ENCODE results near the gene DGCR8.

The DGCR8 gene

GRCh38 chr22:20080445-20080775 is 369 bp downstream of the DGCR8 start:
- Histone ChIP-seq H3K9me3 (ENCODE audit: control insufficient read depth, insufficient read depth, low read length) (no peaks in the 10 kb centered on the region), H3K27me3 (ENCODE audit: control insufficient read depth, low read length) (no peaks in the 10 kb centered on the region), H3F3A (ENCODE audit: control insufficient read depth, insufficient read depth) (peaks cover 5% of the 10 kb centered on the region; the same call in 1 of the 2 replicates), H4K20me1 (ENCODE audit: control insufficient read depth, insufficient read depth, low read depth, low read length) (peaks cover 22% of the 10 kb centered on the region; the same call in 1 of the 2 replicates), H3K27ac (ENCODE audit: low read depth, low read length) (peak overlapping the region; percentile 52), H3K79me2 (ENCODE audit: control insufficient read depth, low read length) (peaks cover 56% of the 10 kb centered on the region), H3K9me2 (replicated peaks; ENCODE audit: control insufficient read depth, low read length) (no peaks in the 10 kb centered on the region), H3K4me3 (ENCODE audit: low read length) (peak overlapping the region; percentile 97), H3K4me2 (ENCODE audit: low read length) (peak overlapping the region; percentile 91), H3K4me1 (ENCODE audit: control insufficient read depth, low read length) (peaks cover 38% of the 10 kb centered on the region), H3K36me3 (ENCODE audit: control insufficient read depth, low read length) (peaks cover 36% of the 10 kb centered on the region)
- TF ChIP-seq EZH2phosphoT487 (IDR thresholded peaks at IDR 0.05; ENCODE audit: borderline replicate concordance, low read length), result no peak
- no peak for TF ChIP-seq CTCF (IDR thresholded peaks at IDR 0.05; ENCODE audit: low read depth, low read length, poor library complexity, severe bottlenecking)

GRCh38 chr22:20080776-20081654 is 974 bp downstream of the DGCR8 start:
- H3K4me3 ChIP-seq (ENCODE audit: low read length), result peak overlapping the region; percentile 97
- H3K36me3 ChIP-seq (ENCODE audit: control insufficient read depth, low read length), result peaks cover 42% of the 10 kb centered on the region
- peaks cover 5% of the 10 kb centered on the region; the same call in 1 of the 2 replicates for H3F3A ChIP-seq (ENCODE audit: control insufficient read depth, insufficient read depth)
- peak overlapping the region; percentile 91 for H3K4me2 ChIP-seq (ENCODE audit: low read length)
- H3K4me1 ChIP-seq (ENCODE audit: control insufficient read depth, low read length), result peaks cover 38% of the 10 kb centered on the region
- H3K27me3 ChIP-seq (ENCODE audit: control insufficient read depth, low read length), result no peaks in the 10 kb centered on the region
- no peaks in the 10 kb centered on the region for H3K9me2 ChIP-seq (replicated peaks; ENCODE audit: control insufficient read depth, low read length)
- peak overlapping the region; percentile 52 for H3K27ac ChIP-seq (ENCODE audit: low read depth, low read length)
- no peak for TF ChIP-seq CTCF (IDR thresholded peaks at IDR 0.05; ENCODE audit: low read depth, low read length, poor library complexity, severe bottlenecking)
- no peak for TF ChIP-seq EZH2phosphoT487 (IDR thresholded peaks at IDR 0.05; ENCODE audit: borderline replicate concordance, low read length)
- no peaks in the 10 kb centered on the region for H3K9me3 ChIP-seq (ENCODE audit: control insufficient read depth, insufficient read depth, low read length)
- peaks cover 62% of the 10 kb centered on the region for H3K79me2 ChIP-seq (ENCODE audit: control insufficient read depth, low read length)
- peaks cover 23% of the 10 kb centered on the region; the same call in 1 of the 2 replicates for H4K20me1 ChIP-seq (ENCODE audit: control insufficient read depth, insufficient read depth, low read depth, low read length)

GRCh38 chr22:20083157-20083890 is 3.3 kb downstream of the DGCR8 start:
- Histone ChIP-seq H3K79me2 (ENCODE audit: control insufficient read depth, low read length) (peaks cover 84% of the 10 kb centered on the region), H4K20me1 (ENCODE audit: control insufficient read depth, insufficient read depth, low read depth, low read length) (peaks cover 26% of the 10 kb centered on the region; the same call in 1 of the 2 replicates), H3K27ac (ENCODE audit: low read depth, low read length) (no peak overlapping the region), H3K36me3 (ENCODE audit: control insufficient read depth, low read length) (peaks cover 65% of the 10 kb centered on the region), H3K4me3 (ENCODE audit: low read length) (0 out of 2 replicates have a peak overlapping the region, but pooled peaks have one; percentile 10), H3K9me2 (replicated peaks; ENCODE audit: control insufficient read depth, low read length) (no peaks in the 10 kb centered on the region), H3F3A (ENCODE audit: control insufficient read depth, insufficient read depth) (no peaks in the 10 kb centered on the region), H3K27me3 (ENCODE audit: control insufficient read depth, low read length) (no peaks in the 10 kb centered on the region), H3K4me2 (ENCODE audit: low read length) (peak overlapping the region; percentile 2), H3K9me3 (ENCODE audit: control insufficient read depth, insufficient read depth, low read length) (no peaks in the 10 kb centered on the region), H3K4me1 (ENCODE audit: control insufficient read depth, low read length) (peaks cover 38% of the 10 kb centered on the region)
- no peak for TF ChIP-seq CTCF (IDR thresholded peaks at IDR 0.05; ENCODE audit: low read depth, low read length, poor library complexity, severe bottlenecking)
- no peak for TF ChIP-seq EZH2phosphoT487 (IDR thresholded peaks at IDR 0.05; ENCODE audit: borderline replicate concordance, low read length)

Measured in DOHH2 (cell line).